OCI-LY3 (cell line): ENCODE measurements around the gene DGKG.

Experiments
- H2AFZ ChIP-seq: fragments of 200-600, 300-600 bp; shearing (Covaris generic); 2 replicates; pipeline ENCODE4 v1.6.0; 2014; ENCODE audit warnings: antibody characterized with exemption, low read depth, low read length
- H3K27ac ChIP-seq: fragments of 200-600, 300-600 bp; sonication (generic); 2 replicates; pipeline ENCODE4 v1.5.1; 2014; ENCODE audit warnings: mild to moderate bottlenecking, low read length, moderate library complexity, mixed read lengths
- H3K27me3 ChIP-seq: fragments of 200-600, 300-600 bp; sonication (generic); 2 replicates; pipeline ENCODE4 v1.6.1; 2014; ENCODE audit warnings: low read depth, low read length, mixed read lengths
- H3K36me3 ChIP-seq: fragments of 200-600, 300-600 bp; sonication (generic); replicated peaks from 2 replicates; pipeline ENCODE3; 2014; ENCODE audit warnings: low read depth, low read length, mixed read lengths
- H3K4me1 ChIP-seq: fragments of 300-600, 200-600 bp; sonication (generic); 2 replicates; pipeline ENCODE4 v1.6.1; 2014; ENCODE audit warnings: low read length, mixed read lengths
- H3K4me2 ChIP-seq: fragments of 200-600, 300-600 bp; sonication (generic); 2 replicates; pipeline ENCODE4 v1.6.1; 2014; ENCODE audit warnings: low read length, mixed read lengths
- H3K4me3 ChIP-seq: fragments of 300-600, 200-600 bp; sonication (generic); 2 replicates; pipeline ENCODE4 v1.5.1; 2014; ENCODE audit warnings: antibody characterized with exemption, mild to moderate bottlenecking, low read length, moderate library complexity
- H3K79me2 ChIP-seq: fragments of 300-600, 200-600 bp; shearing (Covaris generic); 2 replicates; pipeline ENCODE4 v1.6.1; 2014; ENCODE audit warnings: mild to moderate bottlenecking, low read length, mixed read lengths
- H3K9ac ChIP-seq: fragments of 300-600, 200-600 bp; shearing (Covaris generic); 2 replicates; pipeline ENCODE4 v1.6.0; 2014; ENCODE audit warnings: mild to moderate bottlenecking, low read length, moderate library complexity
- H3K9me3 ChIP-seq: fragments of 200-600, 300-600 bp; shearing (Covaris generic); 2 replicates; pipeline ENCODE4 v1.6.1; 2014; ENCODE audit warnings: low read length, mixed read lengths; ENCODE audit not compliant: insufficient read depth
- H4K20me1 ChIP-seq: fragments of 200-600, 300-600 bp; sonication (generic); 2 replicates; pipeline ENCODE4 v1.6.1; 2016; ENCODE audit warnings: low read length, mixed read lengths; ENCODE audit not compliant: insufficient read depth
- EZH2phosphoT487 ChIP-seq: fragments of 200-600 bp; shearing (Covaris generic); IDR thresholded peaks from 2 replicates; pipeline ENCODE4 v1.6.1; 2018; ENCODE audit warnings: antibody characterized with exemption, mixed run types, low read depth
- TF ChIP-seq, protein P1 (sequence below): fragments of 200-600, 300-600 bp; sonication (generic); IDR thresholded peaks from 2 replicates; pipeline ENCODE4 v1.5.1; 2014; ENCODE audit warnings: antibody characterized with exemption, low read length, low read depth

DGKG gene

GRCh38 chr3:186194451-186194811 lies 167.6 kb downstream of the DGKG start:
- no peaks in the 10 kb centered on the region for H3K79me2 ChIP-seq
- no peaks in the 10 kb centered on the region for H4K20me1 ChIP-seq
- H2AFZ ChIP-seq, result no peak overlapping the region
- H3K4me2 ChIP-seq, result no peak overlapping the region
- no peak overlapping the region for H3K27ac ChIP-seq
- no peaks in the 10 kb centered on the region for H3K4me1 ChIP-seq
- no peaks in the 10 kb centered on the region for H3K36me3 ChIP-seq
- H3K9me3 ChIP-seq, result no peaks in the 10 kb centered on the region
- H3K4me3 ChIP-seq, result no peak overlapping the region
- TF ChIP-seq, protein P1, sequence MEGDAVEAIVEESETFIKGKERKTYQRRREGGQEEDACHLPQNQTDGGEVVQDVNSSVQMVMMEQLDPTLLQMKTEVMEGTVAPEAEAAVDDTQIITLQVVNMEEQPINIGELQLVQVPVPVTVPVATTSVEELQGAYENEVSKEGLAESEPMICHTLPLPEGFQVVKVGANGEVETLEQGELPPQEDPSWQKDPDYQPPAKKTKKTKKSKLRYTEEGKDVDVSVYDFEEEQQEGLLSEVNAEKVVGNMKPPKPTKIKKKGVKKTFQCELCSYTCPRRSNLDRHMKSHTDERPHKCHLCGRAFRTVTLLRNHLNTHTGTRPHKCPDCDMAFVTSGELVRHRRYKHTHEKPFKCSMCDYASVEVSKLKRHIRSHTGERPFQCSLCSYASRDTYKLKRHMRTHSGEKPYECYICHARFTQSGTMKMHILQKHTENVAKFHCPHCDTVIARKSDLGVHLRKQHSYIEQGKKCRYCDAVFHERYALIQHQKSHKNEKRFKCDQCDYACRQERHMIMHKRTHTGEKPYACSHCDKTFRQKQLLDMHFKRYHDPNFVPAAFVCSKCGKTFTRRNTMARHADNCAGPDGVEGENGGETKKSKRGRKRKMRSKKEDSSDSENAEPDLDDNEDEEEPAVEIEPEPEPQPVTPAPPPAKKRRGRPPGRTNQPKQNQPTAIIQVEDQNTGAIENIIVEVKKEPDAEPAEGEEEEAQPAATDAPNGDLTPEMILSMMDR, result no peak
- TF ChIP-seq EZH2phosphoT487, result no peak
- H3K9ac ChIP-seq, result no peak overlapping the region
- no peaks in the 10 kb centered on the region for H3K27me3 ChIP-seq

DNA sequence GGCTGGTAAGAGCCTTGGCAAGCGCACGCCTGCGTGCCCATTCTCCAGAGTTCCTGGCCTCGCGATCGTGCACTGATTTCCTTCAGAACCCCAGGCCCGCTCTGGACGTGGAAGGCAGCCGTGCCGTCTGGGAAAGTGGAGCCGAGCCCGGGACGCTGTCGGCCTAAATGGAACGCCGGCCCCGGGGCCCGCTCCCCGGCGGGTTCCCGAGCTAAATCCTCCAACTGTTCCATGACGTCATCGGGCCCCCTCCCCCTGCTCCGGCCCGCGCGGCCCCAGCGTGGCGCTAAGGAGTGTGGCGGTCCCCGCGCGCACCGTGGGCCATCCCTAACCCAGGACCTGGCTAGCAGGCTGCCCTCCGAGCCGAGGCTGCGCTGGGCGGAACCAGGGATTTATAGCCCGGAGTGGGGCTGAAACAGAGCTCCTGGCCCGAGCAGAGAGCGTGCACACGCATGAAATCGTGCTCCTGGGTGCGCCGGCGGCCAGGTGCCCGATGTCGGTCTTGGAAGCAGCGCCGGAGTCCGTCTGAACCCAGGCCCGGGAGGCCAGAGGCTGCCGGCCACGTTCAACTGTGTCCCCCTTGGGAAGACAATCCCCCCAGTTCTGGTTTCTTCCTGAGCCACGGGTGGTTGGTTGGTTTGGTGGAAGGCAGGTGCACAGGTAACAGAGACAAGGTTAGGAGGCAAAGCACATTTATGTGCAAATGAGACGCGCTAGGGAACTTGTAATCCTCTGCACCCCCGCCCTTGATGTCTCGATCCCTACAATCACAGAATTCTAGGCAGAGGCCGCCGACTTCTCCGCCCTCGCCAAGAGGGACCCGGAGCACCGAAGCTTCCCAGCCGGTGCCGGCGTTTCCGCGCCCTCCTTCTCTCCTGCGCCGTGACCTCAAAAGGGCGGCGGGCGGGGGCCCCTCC lies 168.2 kb downstream of the DGKG start:
- Histone ChIP-seq H2AFZ (no peak overlapping the region), H3K36me3 (no peaks in the 10 kb centered on the region), H3K27ac (no peak overlapping the region), H3K27me3 (no peaks in the 10 kb centered on the region), H4K20me1 (no peaks in the 10 kb centered on the region), H3K4me2 (no peak overlapping the region), H3K79me2 (no peaks in the 10 kb centered on the region), H3K9ac (no peak overlapping the region), H3K9me3 (no peaks in the 10 kb centered on the region), H3K4me1 (no peaks in the 10 kb centered on the region), H3K4me3 (no peak overlapping the region)
- no peak for TF ChIP-seq EZH2phosphoT487
- TF ChIP-seq, protein P1, result no peak

DNA sequence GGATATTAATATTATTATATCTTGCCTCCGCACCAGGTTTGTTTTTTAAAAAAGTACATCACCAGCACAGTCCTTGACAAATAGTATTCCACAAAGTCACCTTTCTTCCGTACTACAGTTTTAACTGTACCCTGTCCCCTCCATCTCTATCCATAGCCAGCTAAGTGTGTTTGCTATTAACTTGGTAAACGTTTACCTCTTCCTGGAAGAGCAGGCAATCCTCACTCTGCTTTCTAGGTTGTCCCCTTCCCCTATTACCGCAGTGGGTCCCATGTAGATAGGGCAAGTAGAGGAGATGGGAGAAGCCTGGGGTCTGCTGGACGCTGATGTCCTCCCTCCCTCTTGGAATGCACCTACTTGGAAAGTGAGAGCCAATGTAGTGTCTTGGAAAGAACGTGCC lies 169.2 kb downstream of the DGKG start:
- no peaks in the 10 kb centered on the region for H3K9me3 ChIP-seq
- H3K36me3 ChIP-seq, result no peaks in the 10 kb centered on the region
- no peak overlapping the region for H3K27ac ChIP-seq
- no peak overlapping the region for H2AFZ ChIP-seq
- H3K4me2 ChIP-seq, result no peak overlapping the region
- no peaks in the 10 kb centered on the region for H3K27me3 ChIP-seq
- no peaks in the 10 kb centered on the region for H3K79me2 ChIP-seq
- TF ChIP-seq, protein P1, result no peak
- no peak for TF ChIP-seq EZH2phosphoT487
- H4K20me1 ChIP-seq, result no peaks in the 10 kb centered on the region
- H3K4me1 ChIP-seq, result no peaks in the 10 kb centered on the region
- no peak overlapping the region for H3K9ac ChIP-seq
- H3K4me3 ChIP-seq, result no peak overlapping the region

- Histone ChIP-seq H3K4me3 (no peak overlapping the region), H3K9ac (no peak overlapping the region), H3K4me2 (no peak overlapping the region), H3K9me3 (no peaks in the 10 kb centered on the region), H3K36me3 (no peaks in the 10 kb centered on the region), H4K20me1 (no peaks in the 10 kb centered on the region), H3K27ac (no peak overlapping the region), H3K79me2 (no peaks in the 10 kb centered on the region), H3K27me3 (no peaks in the 10 kb centered on the region), H3K4me1 (peaks cover 25% of the 10 kb centered on the region), H2AFZ (no peak overlapping the region)
- TF ChIP-seq EZH2phosphoT487, result no peak
- TF ChIP-seq, protein P1, result no peak
Observed at GRCh38 chr3:186189492-186189891, 172.5 kb downstream of the DGKG start.
